Spinal cord (tissue), 10 donors: ENCODE results near the gene MRPS22. TPM values are rescaled to one million over a fixed set of nuclear protein-coding genes. Genes with fewer than 3 reads are reported as not detected.
"Not testable (repeated sequence)": the region's sequence is repeated elsewhere in the genome, so short reads cannot be mapped to it uniquely, and the experiment has no call there.

Experiments
- DNase-seq, 6 donors: peaks; one replicate each; pipeline versions ENCODE4 v3.0.0 to v3.0.0-alpha.2; 2013 to 2015; ENCODE audit warnings: low spot score in 6 of 6, low read depth in 4 of 6
- H3K27ac ChIP-seq: one replicate; pipeline ENCODE4 v1.5.1; 2013; ENCODE audit warnings: low read depth, low read length, control low read depth
- H3K27me3 ChIP-seq: one replicate; pipeline ENCODE4 v1.6.1; 2013; ENCODE audit warnings: low read length; ENCODE audit not compliant: control insufficient read depth, insufficient read depth
- H3K36me3 ChIP-seq: one replicate; pipeline ENCODE4 v1.6.1; 2013; ENCODE audit warnings: low read length; ENCODE audit not compliant: control insufficient read depth, insufficient read depth
- H3K4me1 ChIP-seq: one replicate; pipeline ENCODE4 v1.6.1; 2013; ENCODE audit warnings: low read length; ENCODE audit not compliant: control insufficient read depth, insufficient read depth
- H3K4me3 ChIP-seq: one replicate; pipeline ENCODE4 v1.5.1; 2013; ENCODE audit warnings: low read depth, low read length, control low read depth
- H3K9me3 ChIP-seq: one replicate; pipeline ENCODE4 v1.6.1; 2013; ENCODE audit warnings: low read length; ENCODE audit not compliant: control insufficient read depth, insufficient read depth
- WGBS: methylation state at CpG from one replicate; pipeline ENCODE4 v1.1.5; 2013; ENCODE audit warnings: missing lambda C conversion rate; ENCODE audit not compliant: insufficient coverage; 5-methylcytosine and 5-hydroxymethylcytosine counted together
- polyA plus RNA-seq, 2 donors: library from polyadenylated mRNA; unstranded; fragments of 120-200 nt; gene quantifications; one replicate each; pipeline ENCODE4 v1.2.1, GENCODE V29; 2013; ENCODE audit not compliant: insufficient read length in 2 of 2
- total RNA-seq, 2 donors: library from RNA; depleted of rRNA in 1 of 2; stranded (reverse); fragments of 120-200 nt in 1 of 2; fragments of >200 nt in 1 of 2; gene quantifications; one replicate each; pipeline versions ENCODE4 v1.2.3 to v1.2.4, GENCODE V29; 2013 to 2014
- donor health status: healthy.

The MRPS22 gene
- total and polyA plus RNA-seq, 4 donors: 44.8 to 59.8 (median 55.9) TPM

DNA sequence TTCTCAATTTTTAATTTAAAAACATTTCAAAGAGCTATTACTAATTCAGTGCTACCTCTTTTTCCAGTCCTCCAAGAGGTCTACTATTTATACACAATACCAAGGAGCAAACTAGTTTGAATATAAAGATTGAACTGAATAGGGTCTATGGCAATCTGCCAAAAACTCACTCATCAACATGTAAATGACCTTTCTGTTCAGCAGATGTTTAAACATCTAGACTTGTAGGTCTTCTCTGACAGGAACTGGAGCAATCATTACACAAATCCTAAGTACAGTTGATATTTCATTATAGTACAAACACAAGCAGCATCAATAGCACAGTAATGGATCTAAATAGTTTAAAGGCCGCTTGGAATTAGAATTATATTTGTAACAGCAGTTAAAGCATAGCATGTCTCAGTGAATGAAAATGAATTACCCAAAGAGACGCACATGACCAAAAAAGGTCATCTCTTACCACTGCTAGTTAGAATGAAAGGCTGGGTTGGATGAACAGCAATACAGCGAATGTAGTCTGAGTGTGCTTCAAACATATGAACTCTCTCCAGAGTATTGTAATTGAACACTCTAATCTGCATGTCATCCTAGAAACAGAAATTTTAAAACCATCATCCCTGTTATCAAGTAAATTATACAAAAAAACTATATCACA is 34.9 kb downstream of the MRPS22 start:
- Histone ChIP-seq H3K4me1 (no peaks in the 10 kb centered on the region), H3K9me3 (no peaks in the 10 kb centered on the region), H3K27ac (no peak overlapping the region), H3K4me3 (no peak overlapping the region), H3K27me3 (no peaks in the 10 kb centered on the region), H3K36me3 (peaks cover 10% of the 10 kb centered on the region)
- WGBS: no CpG with 5 or more reads among the region's 3 CpGs
- peak in 2 of 6 donors; percentile 42 to 46 for DNase-seq

DNA sequence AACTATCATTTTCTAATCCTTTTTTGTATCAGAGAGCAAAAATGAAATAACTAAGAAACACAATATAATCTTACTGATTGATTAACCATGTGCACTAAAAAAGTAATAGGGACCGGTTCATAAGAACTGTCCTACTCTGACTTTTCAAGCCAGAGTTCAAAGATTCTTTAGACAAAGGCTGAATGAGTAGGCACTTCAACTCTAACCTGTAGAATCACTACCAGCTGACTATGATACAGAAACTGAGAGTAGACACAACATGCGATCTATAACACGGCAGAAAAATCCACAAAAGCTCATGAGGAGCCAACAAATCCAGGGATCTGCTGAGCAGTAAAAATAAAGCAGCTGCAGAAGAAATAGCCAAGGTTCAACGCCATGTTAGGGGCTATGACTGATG is 36.8 kb downstream of the MRPS22 start:
- Histone ChIP-seq H3K9me3 (no peaks in the 10 kb centered on the region), H3K27me3 (no peaks in the 10 kb centered on the region), H3K27ac (no peak overlapping the region), H3K4me3 (no peak overlapping the region), H3K36me3 (peaks cover 13% of the 10 kb centered on the region), H3K4me1 (no peaks in the 10 kb centered on the region)
- WGBS: 95% methylated on average over 3 of the region's 4 CpGs
- no peak for DNase-seq

DNA sequence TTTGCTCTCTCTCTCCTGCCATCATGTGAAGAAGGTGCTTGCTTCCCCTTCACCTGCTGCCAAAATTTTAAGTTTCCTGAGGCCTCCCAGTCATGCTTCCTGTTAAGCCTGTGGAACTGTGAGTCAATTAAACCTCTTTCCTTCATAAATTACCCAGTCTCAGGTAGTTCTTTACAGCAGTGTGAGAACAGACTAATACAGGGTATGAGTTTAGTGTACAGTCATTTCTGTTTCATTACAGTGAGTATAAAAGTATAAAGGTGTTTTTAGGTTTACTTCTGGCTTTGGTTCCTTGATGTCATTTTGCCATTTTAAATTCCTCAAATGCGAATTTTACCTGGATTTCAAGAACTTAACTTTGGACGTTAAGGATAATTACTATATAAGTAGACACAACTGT is 38.5 kb downstream of the MRPS22 start:
- H3K27ac ChIP-seq, H3K36me3 ChIP-seq: not testable (repeated sequence)
- WGBS: no CpG with 5 or more reads among the region's 2 CpGs

DNA sequence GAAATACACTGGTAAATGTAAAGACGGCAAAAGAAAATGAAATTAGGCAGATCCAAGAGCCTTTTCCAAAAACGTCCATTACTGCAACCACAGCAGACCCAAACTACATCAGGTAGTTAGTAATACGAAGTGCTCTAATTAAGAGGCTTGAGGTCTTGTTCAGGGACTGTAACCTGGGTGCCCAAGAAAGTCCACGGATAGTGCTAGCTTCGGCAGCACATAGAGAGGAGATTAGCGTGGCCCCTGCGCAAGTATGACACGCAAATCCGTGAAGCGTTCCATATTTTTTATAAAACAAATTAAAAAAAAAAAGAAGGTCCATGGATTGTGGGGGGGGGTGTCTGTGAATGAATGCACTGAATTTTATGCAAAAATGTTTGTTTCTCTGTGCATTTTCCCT is 44.3 kb downstream of the MRPS22 start:
- Histone ChIP-seq H3K27ac (no peak overlapping the region), H3K4me3 (no peak overlapping the region), H3K4me1 (peaks cover 13% of the 10 kb centered on the region), H3K27me3 (no peaks in the 10 kb centered on the region), H3K36me3 (peaks cover 3% of the 10 kb centered on the region), H3K9me3 (no peaks in the 10 kb centered on the region)
- DNase-seq: no peak
- 94% methylated on average over 3 of the region's 10 CpGs for WGBS

More for the DNA sequence above, 38.5 kb downstream of the MRPS22 start:
- not testable (repeated sequence) for H3K4me3 ChIP-seq, H3K4me1 ChIP-seq, H3K27me3 ChIP-seq, DNase-seq, H3K9me3 ChIP-seq

DNA sequence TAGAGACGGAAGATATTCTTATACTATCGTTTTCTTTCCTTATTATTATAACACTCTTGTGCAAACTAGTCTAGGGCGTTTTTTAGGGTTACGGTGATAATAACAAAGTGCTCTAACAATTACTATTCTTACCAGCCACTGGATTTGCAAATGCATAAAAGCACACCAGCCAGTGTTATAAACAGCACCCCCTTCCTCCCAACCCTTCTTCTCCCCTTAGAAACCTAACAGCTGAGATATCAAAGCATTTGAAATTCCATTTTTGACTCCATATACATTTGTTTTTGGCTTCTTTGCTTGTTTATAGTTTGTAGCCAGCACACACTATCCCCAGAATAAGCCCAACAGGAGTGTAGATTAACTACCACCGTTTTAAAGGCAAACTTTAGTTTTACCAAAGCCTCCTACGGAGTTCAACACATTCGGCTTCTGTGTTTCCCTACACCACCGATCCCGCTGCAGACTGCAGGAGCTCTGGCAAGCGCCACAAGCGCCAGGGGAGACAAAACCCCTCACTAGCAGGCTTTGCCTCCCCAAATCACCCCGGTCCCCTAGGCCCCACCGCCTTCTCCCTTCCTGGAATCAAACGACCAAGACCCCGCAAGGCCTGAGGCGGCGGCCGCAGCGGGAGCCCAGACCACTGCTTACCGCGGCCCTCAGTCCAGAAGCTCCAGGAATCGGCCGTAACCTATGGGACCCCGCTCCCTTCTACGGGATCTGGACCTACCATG is 45.2 kb downstream of the MRPS22 start:
- Histone ChIP-seq H3K27me3 (no peaks in the 10 kb centered on the region), H3K27ac (peak overlapping the region; percentile 92), H3K36me3 (peaks cover 3% of the 10 kb centered on the region), H3K4me3 (peak overlapping the region; percentile 99), H3K9me3 (no peaks in the 10 kb centered on the region), H3K4me1 (peaks cover 13% of the 10 kb centered on the region)
- WGBS: under 1% methylated on average over 21 of the region's 25 CpGs
- no peak for DNase-seq

DNA sequence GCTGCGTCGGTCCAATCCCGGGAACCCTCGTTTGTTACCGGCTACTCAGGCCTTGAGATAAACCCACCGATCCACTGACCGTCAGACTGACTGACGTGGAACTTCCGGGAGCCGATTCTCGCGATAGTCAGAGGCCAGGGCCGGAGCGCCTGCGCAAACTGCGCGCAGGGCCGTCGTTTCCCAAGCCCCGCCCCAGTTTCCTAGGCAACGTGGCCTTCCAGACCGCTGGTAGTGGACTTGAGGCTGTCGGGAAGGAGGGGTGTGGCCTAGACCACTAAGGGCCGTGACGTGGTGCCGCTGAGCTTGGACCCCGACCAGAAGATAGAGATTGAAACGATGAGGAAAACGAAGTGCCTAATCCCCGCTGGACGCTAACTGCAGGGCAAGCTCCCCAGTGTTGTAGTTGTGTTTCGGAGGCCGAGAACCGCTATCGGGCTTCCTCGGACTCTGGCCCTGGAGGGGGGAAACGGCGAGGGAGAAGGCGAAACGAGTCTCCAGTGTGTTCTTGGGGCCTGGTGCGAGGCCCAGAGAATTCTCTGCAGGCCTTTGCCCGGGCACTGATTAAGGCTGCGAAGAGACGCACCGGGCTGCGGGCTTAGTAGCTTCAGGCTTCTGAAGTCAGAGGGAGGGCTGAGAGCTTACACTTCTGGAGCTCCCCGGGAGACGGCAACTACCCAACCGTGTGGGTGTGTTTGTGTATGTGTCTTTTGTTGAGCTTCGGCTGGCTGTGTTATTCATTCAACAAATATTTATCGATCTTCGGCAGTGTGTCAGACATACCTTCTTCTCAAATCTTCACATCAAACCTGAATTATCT is 45.9 kb downstream of the MRPS22 start, which contains the start of gene COPB2:
Gene COPB2, minus strand, starts transcription at position 96 of the 817 bp plus-strand sequence. CDS start 97 bp downstream, outside the sequence.
- H3K36me3 ChIP-seq: peaks cover 3% of the 10 kb centered on the region
- peaks cover 13% of the 10 kb centered on the region for H3K4me1 ChIP-seq
- whole genome bisulfite sequencing: 0% methylated on average over 48 of the region's 52 CpGs
- H3K27me3 ChIP-seq: no peaks in the 10 kb centered on the region
- H3K27ac ChIP-seq: peak within 1 kb of the TSS; percentile 92
- H3K4me3 ChIP-seq: peak within 1 kb of the TSS; percentile 99
- DNase-seq: peak; percentile 98 to 100 (median 99)
- H3K9me3 ChIP-seq: no peaks in the 10 kb centered on the region

DNA sequence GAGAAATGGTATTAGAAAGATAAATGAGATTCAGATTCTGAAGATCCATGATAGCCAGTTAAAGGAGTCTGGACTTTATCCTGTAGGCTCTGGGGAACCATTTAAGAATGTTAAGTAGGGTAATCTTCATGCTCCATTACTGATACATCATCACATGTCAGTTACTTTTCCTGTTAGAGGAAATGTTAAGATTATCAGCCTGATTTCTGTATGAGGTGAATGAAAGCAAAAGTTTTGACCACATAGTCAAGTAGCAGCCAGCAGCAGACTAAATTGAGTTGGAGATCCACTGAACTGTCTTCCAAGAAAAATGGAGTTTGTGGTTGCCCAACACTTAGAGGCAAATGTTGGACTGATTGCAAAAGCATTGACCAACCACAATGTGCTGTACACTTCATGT is 50.3 kb downstream of the MRPS22 start:
- DNase-seq: no peak
- no peak overlapping the region for H3K27ac ChIP-seq
- no peak overlapping the region for H3K4me3 ChIP-seq
- H3K36me3 ChIP-seq: no peaks in the 10 kb centered on the region
- H3K9me3 ChIP-seq: no peaks in the 10 kb centered on the region
- H3K27me3 ChIP-seq: no peaks in the 10 kb centered on the region
- H3K4me1 ChIP-seq: peaks cover 7% of the 10 kb centered on the region

DNA sequence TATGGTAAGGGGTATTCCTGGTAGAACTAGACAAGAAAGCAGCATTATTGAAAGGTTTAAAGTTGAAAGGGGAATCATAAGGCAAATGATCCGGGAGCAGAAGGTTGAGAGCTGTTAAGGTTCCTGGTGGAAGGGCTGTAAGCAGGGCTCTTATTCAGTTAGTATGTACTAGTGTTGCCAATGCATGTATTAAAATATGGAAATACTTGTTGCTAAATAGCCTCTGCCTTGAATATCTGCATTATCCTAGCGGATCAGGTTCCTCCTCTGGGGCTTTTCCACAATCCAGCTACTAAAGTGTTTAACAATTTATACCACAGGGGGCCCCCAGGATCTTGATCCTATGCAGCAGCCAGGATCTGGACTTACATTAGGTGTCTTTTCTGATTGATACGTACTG is 52.9 kb downstream of the MRPS22 start:
- no peaks in the 10 kb centered on the region for H3K27me3 ChIP-seq
- H3K9me3 ChIP-seq: no peaks in the 10 kb centered on the region
- H3K4me1 ChIP-seq: no peaks in the 10 kb centered on the region
- no peak overlapping the region for H3K4me3 ChIP-seq
- H3K36me3 ChIP-seq: no peaks in the 10 kb centered on the region
- WGBS: 100% methylated on average over 2 of the region's 3 CpGs
- H3K27ac ChIP-seq: no peak overlapping the region
- no peak for DNase-seq

DNA sequence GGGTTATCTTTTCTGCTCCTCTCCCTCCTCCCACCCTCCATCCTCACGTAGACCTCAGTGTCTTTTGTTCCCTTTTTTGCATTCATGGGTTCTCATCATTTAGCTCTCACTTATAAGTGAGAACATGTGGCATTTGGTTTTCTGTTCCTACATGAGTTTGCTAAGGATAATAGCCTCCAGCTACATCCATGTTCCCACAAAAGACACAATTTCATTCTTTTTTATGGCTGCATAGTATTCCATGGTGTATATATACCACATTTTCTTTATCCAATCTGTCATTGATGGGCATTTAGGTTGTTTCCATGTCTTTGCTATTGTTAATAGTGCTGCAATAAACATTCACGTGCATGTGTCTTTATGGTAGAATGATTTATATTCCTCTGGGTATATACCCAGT is 57.3 kb downstream of the MRPS22 start:
- WGBS: no CpG with 5 or more reads among the region's 2 CpGs
- not testable (repeated sequence) for DNase-seq, H3K9me3 ChIP-seq

More for the DNA sequence above, 57.3 kb downstream of the MRPS22 start:
- not testable (repeated sequence) for H3K27me3 ChIP-seq, H3K4me1 ChIP-seq, H3K36me3 ChIP-seq, H3K27ac ChIP-seq, H3K4me3 ChIP-seq
